Kidney (tissue), 14 donors: ENCODE data around the gene ADAMTS17. TPM values are rescaled to one million over a fixed set of nuclear protein-coding genes. Genes with fewer than 3 reads are reported as not detected.

Experiments used
- DNase-seq, 5 donors: peaks; one replicate each; pipeline ENCODE4 v3.0.0-alpha.2; 2013 to 2020
- FAIRE-seq: peaks from 2 replicates; lab custom pipeline; 2012; peaks lifted over from hg19 to GRCh38; lab: Jason Lieb, UNC
- H3K27ac ChIP-seq, 2 donors: one replicate each; pipeline ENCODE4 v1.7.0; 2013; ENCODE audit warnings: low read depth in 2 of 2, low read length in 2 of 2, inconsistent platforms in 1 of 2
- H3K27me3 ChIP-seq: one replicate; pipeline ENCODE4 v1.7.1; 2013; ENCODE audit warnings: low read length, inconsistent platforms; ENCODE audit not compliant: control insufficient read depth, insufficient read depth
- H3K36me3 ChIP-seq, 3 donors: one replicate each; pipeline versions ENCODE4 v1.7.0 to v1.7.1; 2013; ENCODE audit warnings: low read length in 3 of 3, control low read depth in 1 of 3, inconsistent platforms in 1 of 3; ENCODE audit not compliant: insufficient read depth in 3 of 3, control insufficient read depth in 2 of 3
- H3K4me1 ChIP-seq, 3 donors: one replicate each; pipeline versions ENCODE4 v1.7.0 to v1.7.1; 2013; ENCODE audit warnings: low read length in 3 of 3, inconsistent platforms in 1 of 3, low read depth in 1 of 3; ENCODE audit not compliant: control insufficient read depth in 2 of 3, insufficient read depth in 2 of 3
- H3K4me3 ChIP-seq, 3 donors: one replicate each; pipeline versions ENCODE4 v1.7.0 to v1.8.1; 2013; ENCODE audit warnings: low read length in 3 of 3, control low read depth in 1 of 3, inconsistent platforms in 1 of 3
- H3K9ac ChIP-seq, 3 donors: one replicate each; pipeline versions ENCODE4 v1.7.0 to v1.7.1; 2013; ENCODE audit warnings: low read length in 3 of 3, control low read depth in 1 of 3, inconsistent platforms in 1 of 3
- H3K9me3 ChIP-seq, 3 donors: one replicate each; pipeline versions ENCODE4 v1.7.0 to v1.7.1; 2013; ENCODE audit warnings: low read length in 3 of 3, control low read depth in 1 of 3, inconsistent platforms in 1 of 3; ENCODE audit not compliant: control insufficient read depth in 2 of 3, insufficient read depth in 1 of 3
- intact Hi-C: fragments of 100-400 bp; cut with DNase I; formaldehyde crosslinking; loops from one replicate; pipeline ENCODE4 v1.11.1; 2022
- polyA plus RNA-seq: library from polyadenylated mRNA; stranded (reverse); fragments of 350-450 nt; fragmentation: Illumina TruSeq; extraction: RNeasy Lipid Tissue Mini Kit (QIAGEN cat#74804); gene quantifications from one replicate; pipeline ENCODE4 v1.2.3, GENCODE V29; 2014; ENCODE audit warnings: low read depth, low replicate concordance; ENCODE audit not compliant: insufficient read depth
- total RNA-seq: library from RNA; stranded (reverse); fragmentation: NEBNext Ultra II Directional; extraction: Animal tissue kit (Norgen Biotek cat#: 25700); gene quantifications from one replicate; pipeline ENCODE4 v1.2.1, GENCODE V29; 2021
- TF ChIP-seq, protein P1 (sequence below): IDR thresholded peaks from 3 replicates; pipeline ENCODE4 v1.5.1; 2012; ENCODE audit warnings: mild to moderate bottlenecking, moderate library complexity, borderline replicate concordance; ENCODE audit not compliant: insufficient read depth; ENCODE audit errors: extremely low read depth
- donor health status: control.
- donor health status: control.
- donor health status: control.
- donor health status: control.
- donor health status: control.
- donor health status: DM: yes; HTN: yes; CAD: no.
- donor health status: Normal renal cell carcinoma (clear cell type).

The ADAMTS17 gene
- total and polyA plus RNA-seq, 2 donors from 2014 or later, result 1.7 to 2.2 TPM

DNA sequence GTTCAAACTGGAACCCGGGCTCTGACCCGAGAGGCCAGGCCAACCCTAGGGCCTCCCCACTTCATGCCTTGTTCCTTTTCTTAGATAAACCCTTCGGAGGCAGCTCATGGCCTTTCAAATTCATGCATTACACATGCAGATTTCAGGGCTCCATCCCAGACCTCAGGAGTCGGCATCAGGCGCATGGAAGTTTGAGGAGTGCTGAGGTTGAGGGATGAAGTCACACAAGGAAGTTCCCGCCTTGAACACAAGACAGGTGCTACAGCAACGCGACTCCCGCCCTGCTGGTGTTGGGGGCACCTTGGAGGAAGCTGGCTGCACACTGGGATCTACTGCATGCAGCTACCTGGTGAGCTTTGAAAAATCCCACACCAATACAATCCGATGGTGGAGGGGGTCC is 363.3 kb downstream of the ADAMTS17 start:
- no peak overlapping the region for H3K27ac ChIP-seq
- no peaks in the 10 kb centered on the region for H3K9me3 ChIP-seq
- no peak for FAIRE-seq
- no peaks in the 10 kb centered on the region for H3K27me3 ChIP-seq
- DNase-seq, result peak in 1 of 5 donors; percentile 45
- H3K36me3 ChIP-seq, result no peaks in the 10 kb centered on the region
- intact Hi-C loops, result no loop called here
- no peak overlapping the region for H3K9ac ChIP-seq
- TF ChIP-seq, protein P1, sequence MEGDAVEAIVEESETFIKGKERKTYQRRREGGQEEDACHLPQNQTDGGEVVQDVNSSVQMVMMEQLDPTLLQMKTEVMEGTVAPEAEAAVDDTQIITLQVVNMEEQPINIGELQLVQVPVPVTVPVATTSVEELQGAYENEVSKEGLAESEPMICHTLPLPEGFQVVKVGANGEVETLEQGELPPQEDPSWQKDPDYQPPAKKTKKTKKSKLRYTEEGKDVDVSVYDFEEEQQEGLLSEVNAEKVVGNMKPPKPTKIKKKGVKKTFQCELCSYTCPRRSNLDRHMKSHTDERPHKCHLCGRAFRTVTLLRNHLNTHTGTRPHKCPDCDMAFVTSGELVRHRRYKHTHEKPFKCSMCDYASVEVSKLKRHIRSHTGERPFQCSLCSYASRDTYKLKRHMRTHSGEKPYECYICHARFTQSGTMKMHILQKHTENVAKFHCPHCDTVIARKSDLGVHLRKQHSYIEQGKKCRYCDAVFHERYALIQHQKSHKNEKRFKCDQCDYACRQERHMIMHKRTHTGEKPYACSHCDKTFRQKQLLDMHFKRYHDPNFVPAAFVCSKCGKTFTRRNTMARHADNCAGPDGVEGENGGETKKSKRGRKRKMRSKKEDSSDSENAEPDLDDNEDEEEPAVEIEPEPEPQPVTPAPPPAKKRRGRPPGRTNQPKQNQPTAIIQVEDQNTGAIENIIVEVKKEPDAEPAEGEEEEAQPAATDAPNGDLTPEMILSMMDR, result no peak
- H3K4me3 ChIP-seq, result no peak overlapping the region
- H3K4me1 ChIP-seq, result peaks cover 0 to 9% (median 0%) of the 10 kb centered on the region in 3 donors

DNA sequence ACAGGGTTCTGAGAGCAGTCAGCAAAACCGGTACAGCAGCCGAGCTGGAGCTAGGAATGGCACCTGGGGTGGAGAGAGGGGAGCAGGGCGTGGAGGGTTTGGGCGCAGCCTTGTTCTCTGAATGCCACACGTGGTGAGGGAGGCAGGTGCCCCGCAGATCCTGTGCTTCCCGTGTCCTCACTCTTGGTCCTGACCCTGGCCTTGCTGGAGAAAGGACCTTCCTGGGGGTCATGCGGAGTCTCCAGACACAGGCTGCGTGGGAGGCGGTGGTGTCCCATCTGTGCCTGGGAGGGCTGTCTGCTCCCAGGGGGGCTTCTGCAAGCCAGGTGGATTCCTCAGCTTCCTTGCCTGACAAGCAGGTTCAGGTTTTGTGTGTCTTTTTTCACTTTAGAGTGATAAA is 363.8 kb downstream of the ADAMTS17 start:
- Histone ChIP-seq H3K4me3 (no peak overlapping the region), H3K4me1 (peaks cover 0 to 7% (median 0%) of the 10 kb centered on the region in 3 donors), H3K9me3 (no peaks in the 10 kb centered on the region), H3K27ac (no peak overlapping the region), H3K36me3 (no peaks in the 10 kb centered on the region), H3K27me3 (no peaks in the 10 kb centered on the region), H3K9ac (no peak overlapping the region)
- FAIRE-seq, result no peak
- TF ChIP-seq, protein P1, result no peak
- intact Hi-C loops, result no loop called here
- peak in 1 of 5 donors; percentile 32 for DNase-seq

DNA sequence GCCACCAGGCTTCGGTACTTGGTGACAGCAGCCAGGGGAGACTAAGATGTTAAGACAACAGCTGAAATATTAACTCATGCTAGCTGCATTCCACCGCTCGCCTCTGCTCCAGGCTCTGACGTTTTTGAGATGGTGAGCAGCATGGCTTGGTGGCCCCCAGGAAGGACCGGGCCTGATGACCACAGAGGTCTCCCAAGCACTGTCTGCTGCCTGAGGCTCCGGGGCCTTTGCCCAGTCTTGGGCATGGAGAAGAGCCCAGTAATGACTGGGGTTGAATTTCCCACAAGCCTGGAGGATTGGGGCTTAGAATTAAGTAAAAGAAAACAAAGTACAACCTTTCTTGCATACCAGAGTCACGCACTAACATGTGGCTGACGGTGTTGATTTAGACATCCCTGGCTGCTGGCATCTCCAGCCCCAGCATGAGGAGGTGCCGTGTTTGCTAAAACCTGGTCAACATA is 364.9 kb downstream of the ADAMTS17 start:
- intact Hi-C loops, result no loop called here
- no peak overlapping the region for H3K27ac ChIP-seq
- H3K27me3 ChIP-seq, result no peaks in the 10 kb centered on the region
- no peaks in the 10 kb centered on the region for H3K9me3 ChIP-seq
- no peak overlapping the region for H3K9ac ChIP-seq
- DNase-seq, result peak in 4 of 5 donors; percentile 37 to 44 (median 39)
- peaks cover 0 to 5% (median 0%) of the 10 kb centered on the region in 3 donors for H3K4me1 ChIP-seq
- TF ChIP-seq, protein P1, result no peak
- no peaks in the 10 kb centered on the region for H3K36me3 ChIP-seq
- H3K4me3 ChIP-seq, result no peak overlapping the region
- no peak for FAIRE-seq

DNA sequence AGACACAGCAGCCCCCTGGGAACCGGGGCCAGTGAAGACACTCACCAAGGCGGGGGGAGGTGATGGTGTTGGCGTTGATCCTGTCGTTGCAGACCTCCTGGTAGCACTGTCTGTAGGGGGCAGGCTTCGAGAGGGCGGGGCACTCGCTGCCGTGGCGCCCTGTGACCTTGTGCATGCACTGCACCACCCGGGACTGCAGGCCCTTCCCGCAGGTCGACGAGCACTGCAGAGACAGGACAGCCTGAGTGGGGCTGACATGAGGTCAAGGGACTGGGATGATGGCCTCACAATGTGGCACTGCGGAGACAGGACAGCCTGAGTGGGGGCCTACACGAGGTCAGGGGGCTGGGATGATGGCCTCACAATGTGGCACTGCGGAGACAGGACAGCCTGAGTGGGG is 365.8 kb downstream of the ADAMTS17 start:
- DNase-seq, result peak in 1 of 5 donors; percentile 61
- H3K4me3 ChIP-seq, result no peak overlapping the region
- FAIRE-seq, result no peak

More for the DNA sequence above, 365.8 kb downstream of the ADAMTS17 start:
- H3K9ac ChIP-seq, result no peak overlapping the region
- H3K27me3 ChIP-seq, result no peaks in the 10 kb centered on the region
- H3K27ac ChIP-seq, result no peak overlapping the region
- peaks cover 0 to 5% (median 0%) of the 10 kb centered on the region in 3 donors for H3K4me1 ChIP-seq
- TF ChIP-seq, protein P1, result no peak
- intact Hi-C loops, result no loop called here
- no peaks in the 10 kb centered on the region for H3K36me3 ChIP-seq
- H3K9me3 ChIP-seq, result no peaks in the 10 kb centered on the region
